GM19193 (cell line): ENCODE measurements around the gene ZNF524.

ENCODE experiments used
- POLR2A ChIP-seq: IDR thresholded peaks from 4 replicates; pipeline ENCODE4 v1.6.1; 2011; ENCODE audit not compliant: insufficient read depth, insufficient read length; ENCODE audit errors: extremely low read depth

The ZNF524 gene

DNA sequence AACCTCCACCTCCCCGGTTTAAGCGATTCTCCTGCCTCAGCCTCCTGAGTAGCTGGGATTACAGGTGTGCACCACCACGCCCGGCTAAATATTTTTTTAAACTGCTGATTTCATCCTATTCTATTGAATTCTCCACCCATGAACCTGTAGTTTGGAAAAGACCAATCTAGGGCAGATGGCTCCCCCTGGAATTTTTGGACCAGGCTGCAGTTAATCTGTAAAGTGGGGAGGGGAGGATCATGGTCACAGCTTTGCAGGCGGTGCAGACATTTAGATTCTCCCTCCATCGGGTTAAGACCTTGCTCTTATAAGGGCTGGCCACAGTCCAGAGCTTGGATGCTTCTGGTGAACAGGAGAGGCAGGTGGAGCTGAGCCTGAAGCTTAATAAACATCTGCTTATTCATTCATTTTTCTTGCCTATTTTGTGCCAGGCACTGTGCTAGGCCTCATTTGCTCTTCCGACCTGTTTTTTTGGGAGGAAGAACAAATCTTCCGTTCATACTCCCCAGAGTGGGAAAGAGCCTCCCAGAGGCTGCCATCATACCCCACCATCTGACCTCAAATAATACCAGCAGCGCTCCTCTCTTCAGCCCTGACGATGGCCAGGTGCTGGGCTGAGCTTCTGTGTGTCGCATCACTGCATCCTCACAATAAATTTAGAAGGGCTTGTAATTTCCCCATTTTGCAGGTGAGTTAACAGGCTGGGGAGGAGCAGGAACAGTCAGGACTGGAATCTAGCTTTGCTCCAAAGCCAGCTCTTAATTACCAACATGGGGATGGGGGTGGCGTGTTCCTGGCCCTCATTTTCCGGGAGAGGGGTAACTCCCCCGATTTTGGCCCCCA, 47.0 kb downstream of the ZNF524 start:
- TF ChIP-seq POLR2A: no peak

DNA sequence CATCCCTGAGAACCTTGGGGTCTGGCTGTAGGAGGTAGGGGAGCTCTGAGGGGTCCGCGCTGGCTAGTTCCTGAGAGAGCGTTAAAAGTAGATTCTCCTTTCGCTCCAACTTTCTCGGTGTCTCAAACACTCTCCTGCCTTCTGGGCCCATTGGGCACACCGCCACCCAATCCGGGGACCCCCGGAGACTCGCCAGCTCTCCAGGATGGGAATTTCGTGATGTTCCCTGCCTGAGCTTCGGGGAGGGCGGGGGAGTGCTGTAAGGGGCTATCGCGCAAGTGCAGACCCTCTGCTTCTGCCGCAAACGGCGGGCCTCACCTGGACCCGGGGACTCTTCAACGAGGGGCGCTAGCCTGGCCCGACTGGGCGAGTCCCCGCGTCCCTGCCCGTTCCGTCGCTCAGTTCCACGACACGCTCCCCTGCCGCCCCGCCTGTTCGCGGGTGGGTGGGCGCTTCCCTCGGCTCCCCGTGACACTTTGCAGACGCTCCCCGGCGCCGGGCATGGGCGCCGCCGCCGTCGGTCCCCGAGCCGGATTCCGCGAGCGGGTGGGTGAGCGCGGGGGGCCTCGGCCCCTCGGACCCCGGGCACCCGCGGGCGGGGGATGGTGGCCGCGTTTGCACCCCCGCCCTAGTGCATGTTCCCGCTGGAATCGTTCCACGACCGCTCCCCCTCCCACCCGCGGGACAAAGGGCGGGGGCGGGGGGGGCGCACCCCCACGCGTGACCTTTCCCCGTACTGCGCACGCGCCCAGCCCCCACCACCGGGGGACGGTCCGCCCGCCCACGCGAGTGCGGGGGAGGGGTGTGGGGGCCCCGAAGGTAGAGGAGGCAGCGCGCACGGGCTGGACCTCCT, 47.9 kb downstream of the ZNF524 start, which contains the start of gene CCDC106:
TSS of gene CCDC106 (plus strand) at position 481 of the 853 bp plus-strand sequence. CDS start 835 bp downstream, outside the sequence.
- peak; percentile 37 for TF ChIP-seq POLR2A

DNA sequence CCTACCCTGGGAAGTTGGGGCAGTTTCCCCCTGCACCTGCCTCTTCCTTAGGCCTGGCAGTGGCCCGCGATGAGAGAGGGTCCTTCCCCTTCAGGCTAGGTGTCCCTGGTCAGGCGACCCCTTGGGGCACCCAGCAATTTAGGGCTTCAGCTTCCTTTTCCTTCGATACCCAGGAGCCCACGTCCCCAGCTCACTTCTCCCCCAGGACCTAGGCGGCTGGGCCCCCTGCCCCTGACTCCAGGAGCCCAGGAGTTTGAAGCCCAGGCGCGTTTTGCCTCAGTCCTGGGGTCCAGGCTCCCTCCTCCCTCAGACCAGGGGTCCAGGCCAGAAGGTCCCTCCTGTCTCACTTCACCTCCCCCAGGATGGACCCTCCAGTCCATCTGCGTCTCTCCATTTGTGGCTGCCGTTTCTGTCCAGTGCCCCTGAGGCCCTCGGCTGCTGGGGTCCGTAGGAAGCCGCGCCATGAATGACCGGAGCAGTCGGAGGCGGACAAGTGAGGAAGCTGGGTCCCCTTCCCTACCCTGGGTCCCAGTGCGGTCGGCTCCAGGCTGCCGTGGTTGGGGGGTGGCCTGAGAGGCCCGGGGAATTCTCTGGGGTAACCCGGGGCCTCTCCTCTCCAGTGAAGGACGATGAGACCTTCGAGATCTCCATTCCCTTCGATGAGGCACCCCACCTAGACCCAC, 48.6 kb downstream of the ZNF524 start:
- TF ChIP-seq POLR2A: peak; percentile 22

DNA sequence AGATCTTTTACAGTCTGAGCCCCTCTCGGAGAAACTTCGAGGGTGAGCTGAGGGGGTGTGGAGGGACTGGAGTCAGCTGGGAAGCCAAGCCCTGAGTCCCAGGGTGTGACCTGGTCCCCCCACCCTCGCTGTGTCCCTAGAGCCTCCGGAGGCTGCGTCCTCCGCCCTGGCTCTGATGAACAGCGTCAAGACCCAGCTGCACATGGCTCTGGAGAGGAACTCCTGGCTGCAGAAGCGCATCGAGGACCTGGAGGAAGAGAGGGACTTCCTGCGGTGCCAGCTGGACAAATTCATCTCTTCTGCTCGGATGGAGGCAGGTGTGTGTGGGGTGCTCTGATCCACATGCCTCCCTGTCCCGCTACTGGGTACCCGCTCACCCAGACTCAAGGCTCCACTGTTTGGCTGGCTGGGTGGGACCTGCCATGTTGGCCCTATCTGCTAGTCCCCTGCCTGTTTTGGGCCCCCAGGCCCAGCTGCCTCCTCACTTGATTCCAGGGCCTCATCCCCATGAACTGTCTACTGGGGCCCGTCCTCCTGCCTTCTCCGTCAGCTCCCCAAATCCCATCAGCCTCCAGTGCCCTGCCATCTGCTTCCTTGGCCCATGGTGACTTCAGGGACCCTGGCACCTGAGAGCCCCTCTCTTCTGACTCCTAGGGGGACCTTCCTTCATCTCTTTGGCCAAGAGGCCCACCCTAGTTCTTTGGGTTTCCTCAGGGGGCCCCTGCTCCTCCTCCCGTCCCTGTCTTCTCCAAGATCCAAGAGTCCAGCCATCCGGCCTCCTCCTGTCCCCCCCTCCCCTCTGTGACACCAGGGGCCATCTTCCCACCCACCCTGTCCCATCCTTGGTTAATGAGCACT, 49.4 kb downstream of the ZNF524 start:
- TF ChIP-seq POLR2A: peak; percentile 8

DNA sequence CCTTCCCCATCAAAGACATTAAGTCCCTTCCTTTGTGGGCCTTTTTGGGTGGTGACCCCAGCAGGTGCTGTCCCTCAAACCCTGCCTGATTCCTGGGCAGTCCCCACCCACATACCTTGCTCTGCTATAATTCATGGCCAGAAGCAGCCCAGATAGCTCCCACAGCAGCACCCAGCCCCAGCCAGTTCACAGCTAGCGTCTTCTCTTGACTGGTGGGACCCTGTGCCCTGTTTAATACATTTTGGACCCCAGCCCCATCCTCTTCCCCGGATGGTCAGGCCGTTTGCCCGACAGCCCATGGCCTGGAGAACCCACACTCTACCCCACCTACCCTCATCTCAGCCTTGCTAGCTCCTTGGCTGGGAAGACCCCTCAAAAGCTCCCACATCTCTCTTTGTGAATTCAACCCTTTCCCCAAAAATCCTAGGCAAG, 50.1 kb downstream of the ZNF524 start:
- no peak for TF ChIP-seq POLR2A

DNA sequence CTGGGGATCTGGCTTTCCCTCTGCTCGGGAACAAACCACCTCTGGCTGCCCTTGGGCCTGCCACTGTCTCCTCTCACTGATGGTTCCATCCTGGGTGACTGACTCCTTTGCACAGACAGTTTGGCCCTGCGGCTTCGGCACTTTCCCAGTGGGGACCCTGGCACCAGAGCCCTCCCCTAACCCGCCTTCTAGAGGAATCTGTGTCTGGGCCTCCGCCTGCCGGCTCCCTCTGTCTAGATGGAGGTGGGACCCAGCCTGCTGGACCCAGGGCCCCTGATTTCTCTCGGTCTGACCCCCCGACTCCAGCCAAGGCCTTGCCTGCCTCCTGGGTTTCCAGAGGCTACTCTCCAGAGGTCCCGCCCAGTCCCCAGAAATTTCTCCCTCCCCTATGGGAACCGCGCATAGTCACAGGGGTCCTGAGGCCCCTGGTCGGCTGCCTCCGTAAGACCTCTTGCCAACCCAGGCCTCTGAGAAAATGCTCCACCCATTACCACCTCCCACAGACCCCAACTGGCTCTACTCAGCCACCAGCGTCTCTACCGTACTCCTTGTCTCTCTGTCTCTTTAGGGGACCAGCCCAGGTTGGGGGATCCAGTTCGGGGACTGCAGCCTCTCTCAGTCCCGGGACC, 50.6 kb downstream of the ZNF524 start:
- no peak for TF ChIP-seq POLR2A

DNA sequence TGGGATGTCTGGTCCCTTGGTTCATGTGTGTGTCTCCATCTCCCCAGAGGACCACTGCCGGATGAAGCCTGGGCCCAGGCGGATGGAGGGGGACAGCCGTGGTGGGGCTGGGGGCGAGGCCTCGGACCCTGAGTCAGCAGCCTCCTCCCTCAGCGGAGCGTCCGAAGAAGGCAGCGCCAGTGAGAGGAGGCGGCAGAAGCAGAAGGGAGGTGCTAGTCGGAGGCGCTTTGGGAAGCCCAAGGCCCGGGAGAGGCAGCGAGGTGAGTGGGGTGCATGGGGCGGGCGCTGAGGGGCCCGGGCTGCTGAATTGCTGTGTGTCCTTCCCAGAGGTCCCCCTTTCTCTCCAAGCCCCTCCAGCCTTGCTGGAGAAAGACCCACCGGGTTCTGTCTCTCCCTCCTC, 51.1 kb downstream of the ZNF524 start:
- TF ChIP-seq POLR2A: no peak

DNA sequence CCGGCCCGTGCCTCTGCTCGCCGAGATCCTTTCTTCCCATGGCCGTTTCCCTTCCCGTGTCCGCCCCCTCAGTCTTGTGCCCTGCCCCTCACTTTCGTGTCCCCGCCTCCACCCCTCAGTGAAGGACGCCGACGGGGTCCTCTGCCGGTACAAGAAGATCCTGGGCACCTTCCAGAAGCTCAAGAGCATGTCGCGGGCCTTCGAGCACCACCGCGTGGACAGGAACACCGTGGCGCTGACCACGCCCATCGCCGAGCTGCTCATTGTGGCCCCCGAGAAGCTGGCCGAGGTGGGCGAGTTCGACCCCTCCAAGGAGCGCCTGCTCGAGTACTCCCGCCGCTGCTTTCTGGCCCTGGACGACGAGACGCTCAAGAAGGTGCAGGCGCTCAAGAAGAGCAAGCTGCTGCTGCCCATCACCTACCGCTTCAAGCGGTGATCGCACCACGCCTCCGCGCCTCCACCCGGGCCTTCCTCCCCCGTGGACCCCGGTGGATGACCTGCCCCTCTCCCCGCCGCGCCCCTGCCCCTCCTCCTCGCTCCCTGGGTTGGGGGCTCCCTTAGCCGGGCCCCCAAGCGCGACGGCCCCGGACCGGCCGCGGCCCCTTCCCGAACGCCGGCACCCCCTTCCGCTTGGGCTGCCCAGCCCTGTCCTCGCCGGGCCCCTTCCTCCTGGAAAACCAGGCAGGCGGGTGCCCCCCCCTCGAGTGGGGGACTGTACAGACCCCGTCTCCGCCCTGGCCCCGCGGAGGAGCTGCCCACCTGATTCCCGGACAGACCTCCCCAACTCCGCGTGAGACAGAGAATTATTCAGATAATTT, 52.4 kb downstream of the ZNF524 start:
- no peak for TF ChIP-seq POLR2A
